ENCODE data around the gene OR1B1.
"Not testable (repeated sequence)": the region's sequence is repeated elsewhere in the genome, so short reads cannot be mapped to it uniquely, and the experiment has no call there.

DNA sequence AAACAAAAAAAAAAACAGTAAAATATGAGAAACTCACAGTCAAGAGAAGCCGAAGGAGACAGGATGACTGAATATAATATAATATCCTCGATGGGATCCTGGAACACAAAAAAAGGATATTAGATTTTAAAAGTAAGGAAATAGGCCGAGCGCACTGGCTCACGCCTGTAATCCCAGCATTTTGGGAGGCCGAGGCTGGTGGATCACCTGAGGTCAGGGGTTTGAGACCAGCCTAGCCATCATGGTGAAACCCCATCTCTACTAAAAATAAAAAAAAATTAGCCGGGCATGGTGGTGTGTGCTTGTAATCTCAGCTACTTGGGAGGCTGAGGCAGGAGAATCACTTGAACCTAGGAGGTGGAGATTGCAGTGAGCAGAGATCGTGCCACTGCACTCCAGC lies 74.1 kb downstream of the OR1B1 start, which contains the start of gene OR1L8:
- not testable (repeated sequence) for TF ChIP-seq POLR2A (IDR thresholded peaks at IDR 0.05; ENCODE audit: low read length); GATA1 (IDR thresholded peaks at IDR 0.05; ENCODE audit: low read depth, low read length)
